Measurements from ENCODE around the gene VAV2. TPM values are rescaled to one million over a fixed set of nuclear protein-coding genes. Genes with fewer than 3 reads are reported as not detected.

VAV2 gene
- total and polyA plus RNA-seq, 2 experiments from 2014 or later: 8.1 to 28.9 TPM

DNA sequence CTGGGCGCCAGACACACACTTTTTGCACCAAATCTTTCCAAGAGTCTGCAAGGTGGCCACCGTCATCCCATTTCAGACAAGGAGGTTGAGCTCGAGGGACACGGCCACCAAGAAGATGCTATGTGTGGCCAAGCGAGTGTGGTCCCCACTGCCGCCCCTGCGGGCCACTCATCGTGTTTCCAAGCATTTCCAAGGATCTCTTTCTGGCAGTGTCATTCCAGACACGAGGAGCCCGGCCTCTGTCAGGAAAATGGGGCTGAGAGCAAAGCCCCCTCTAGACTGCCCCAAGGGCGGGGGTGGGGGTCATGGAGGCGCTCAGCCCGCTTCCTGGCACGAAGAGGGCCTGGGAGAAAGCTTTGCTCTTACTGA lies 10.6 kb downstream of the VAV2 start (continued):
- TF ChIP-seq, protein P1, sequence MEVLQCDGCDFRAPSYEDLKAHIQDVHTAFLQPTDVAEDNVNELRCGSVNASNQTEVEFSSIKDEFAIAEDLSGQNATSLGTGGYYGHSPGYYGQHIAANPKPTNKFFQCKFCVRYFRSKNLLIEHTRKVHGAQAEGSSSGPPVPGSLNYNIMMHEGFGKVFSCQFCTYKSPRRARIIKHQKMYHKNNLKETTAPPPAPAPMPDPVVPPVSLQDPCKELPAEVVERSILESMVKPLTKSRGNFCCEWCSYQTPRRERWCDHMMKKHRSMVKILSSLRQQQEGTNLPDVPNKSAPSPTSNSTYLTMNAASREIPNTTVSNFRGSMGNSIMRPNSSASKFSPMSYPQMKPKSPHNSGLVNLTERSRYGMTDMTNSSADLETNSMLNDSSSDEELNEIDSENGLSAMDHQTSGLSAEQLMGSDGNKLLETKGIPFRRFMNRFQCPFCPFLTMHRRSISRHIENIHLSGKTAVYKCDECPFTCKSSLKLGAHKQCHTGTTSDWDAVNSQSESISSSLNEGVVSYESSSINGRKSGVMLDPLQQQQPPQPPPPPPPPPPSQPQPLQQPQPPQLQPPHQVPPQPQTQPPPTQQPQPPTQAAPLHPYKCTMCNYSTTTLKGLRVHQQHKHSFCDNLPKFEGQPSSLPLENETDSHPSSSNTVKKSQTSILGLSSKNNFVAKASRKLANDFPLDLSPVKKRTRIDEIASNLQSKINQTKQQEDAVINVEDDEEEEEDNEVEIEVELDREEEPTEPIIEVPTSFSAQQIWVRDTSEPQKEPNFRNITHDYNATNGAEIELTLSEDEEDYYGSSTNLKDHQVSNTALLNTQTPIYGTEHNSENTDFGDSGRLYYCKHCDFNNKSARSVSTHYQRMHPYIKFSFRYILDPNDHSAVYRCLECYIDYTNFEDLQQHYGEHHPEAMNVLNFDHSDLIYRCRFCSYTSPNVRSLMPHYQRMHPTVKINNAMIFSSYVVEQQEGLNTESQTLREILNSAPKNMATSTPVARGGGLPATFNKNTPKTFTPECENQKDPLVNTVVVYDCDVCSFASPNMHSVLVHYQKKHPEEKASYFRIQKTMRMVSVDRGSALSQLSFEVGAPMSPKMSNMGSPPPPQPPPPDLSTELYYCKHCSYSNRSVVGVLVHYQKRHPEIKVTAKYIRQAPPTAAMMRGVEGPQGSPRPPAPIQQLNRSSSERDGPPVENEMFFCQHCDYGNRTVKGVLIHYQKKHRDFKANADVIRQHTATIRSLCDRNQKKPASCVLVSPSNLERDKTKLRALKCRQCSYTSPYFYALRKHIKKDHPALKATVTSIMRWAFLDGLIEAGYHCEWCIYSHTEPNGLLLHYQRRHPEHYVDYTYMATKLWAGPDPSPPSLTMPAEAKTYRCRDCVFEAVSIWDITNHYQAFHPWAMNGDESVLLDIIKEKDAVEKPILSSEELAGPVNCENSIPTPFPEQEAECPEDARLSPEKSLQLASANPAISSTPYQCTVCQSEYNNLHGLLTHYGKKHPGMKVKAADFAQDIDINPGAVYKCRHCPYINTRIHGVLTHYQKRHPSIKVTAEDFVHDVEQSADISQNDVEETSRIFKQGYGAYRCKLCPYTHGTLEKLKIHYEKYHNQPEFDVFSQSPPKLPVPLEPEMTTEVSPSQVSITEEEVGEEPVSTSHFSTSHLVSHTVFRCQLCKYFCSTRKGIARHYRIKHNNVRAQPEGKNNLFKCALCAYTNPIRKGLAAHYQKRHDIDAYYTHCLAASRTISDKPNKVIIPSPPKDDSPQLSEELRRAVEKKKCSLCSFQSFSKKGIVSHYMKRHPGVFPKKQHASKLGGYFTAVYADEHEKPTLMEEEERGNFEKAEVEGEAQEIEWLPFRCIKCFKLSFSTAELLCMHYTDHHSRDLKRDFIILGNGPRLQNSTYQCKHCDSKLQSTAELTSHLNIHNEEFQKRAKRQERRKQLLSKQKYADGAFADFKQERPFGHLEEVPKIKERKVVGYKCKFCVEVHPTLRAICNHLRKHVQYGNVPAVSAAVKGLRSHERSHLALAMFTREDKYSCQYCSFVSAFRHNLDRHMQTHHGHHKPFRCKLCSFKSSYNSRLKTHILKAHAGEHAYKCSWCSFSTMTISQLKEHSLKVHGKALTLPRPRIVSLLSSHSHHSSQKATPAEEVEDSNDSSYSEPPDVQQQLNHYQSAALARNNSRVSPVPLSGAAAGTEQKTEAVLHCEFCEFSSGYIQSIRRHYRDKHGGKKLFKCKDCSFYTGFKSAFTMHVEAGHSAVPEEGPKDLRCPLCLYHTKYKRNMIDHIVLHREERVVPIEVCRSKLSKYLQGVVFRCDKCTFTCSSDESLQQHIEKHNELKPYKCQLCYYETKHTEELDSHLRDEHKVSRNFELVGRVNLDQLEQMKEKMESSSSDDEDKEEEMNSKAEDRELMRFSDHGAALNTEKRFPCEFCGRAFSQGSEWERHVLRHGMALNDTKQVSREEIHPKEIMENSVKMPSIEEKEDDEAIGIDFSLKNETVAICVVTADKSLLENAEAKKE (CRISPR knock-in tag; IDR thresholded peaks at IDR 0.05): no peak
- TF ChIP-seq JUNB (IDR thresholded peaks at IDR 0.05; ENCODE audit: unreplicated experiment) (no peak), NANOG (IDR thresholded peaks at IDR 0.05; ENCODE audit: borderline replicate concordance) (no peak), EZH2phosphoT487 (IDR thresholded peaks at IDR 0.05; ENCODE audit: unreplicated experiment) (no peak), STAT1 (IDR thresholded peaks at IDR 0.05; ENCODE audit: unreplicated experiment) (no peak)
- TF ChIP-seq, protein P2, sequence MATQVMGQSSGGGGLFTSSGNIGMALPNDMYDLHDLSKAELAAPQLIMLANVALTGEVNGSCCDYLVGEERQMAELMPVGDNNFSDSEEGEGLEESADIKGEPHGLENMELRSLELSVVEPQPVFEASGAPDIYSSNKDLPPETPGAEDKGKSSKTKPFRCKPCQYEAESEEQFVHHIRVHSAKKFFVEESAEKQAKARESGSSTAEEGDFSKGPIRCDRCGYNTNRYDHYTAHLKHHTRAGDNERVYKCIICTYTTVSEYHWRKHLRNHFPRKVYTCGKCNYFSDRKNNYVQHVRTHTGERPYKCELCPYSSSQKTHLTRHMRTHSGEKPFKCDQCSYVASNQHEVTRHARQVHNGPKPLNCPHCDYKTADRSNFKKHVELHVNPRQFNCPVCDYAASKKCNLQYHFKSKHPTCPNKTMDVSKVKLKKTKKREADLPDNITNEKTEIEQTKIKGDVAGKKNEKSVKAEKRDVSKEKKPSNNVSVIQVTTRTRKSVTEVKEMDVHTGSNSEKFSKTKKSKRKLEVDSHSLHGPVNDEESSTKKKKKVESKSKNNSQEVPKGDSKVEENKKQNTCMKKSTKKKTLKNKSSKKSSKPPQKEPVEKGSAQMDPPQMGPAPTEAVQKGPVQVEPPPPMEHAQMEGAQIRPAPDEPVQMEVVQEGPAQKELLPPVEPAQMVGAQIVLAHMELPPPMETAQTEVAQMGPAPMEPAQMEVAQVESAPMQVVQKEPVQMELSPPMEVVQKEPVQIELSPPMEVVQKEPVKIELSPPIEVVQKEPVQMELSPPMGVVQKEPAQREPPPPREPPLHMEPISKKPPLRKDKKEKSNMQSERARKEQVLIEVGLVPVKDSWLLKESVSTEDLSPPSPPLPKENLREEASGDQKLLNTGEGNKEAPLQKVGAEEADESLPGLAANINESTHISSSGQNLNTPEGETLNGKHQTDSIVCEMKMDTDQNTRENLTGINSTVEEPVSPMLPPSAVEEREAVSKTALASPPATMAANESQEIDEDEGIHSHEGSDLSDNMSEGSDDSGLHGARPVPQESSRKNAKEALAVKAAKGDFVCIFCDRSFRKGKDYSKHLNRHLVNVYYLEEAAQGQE (IDR thresholded peaks at IDR 0.05; ENCODE audit: unreplicated experiment): no peak

All from GM23338 (cell line).